NOMO-1 treated with DMSO at 0.1 percent for 48 hours (cell line): ENCODE data around the gene OGFR.
"Not testable (repeated sequence)": the region's sequence is repeated elsewhere in the genome, so short reads cannot be mapped to it uniquely, and the experiment has no call there.

Experiments
- DNase-seq: peaks from one replicate; lab custom pipeline; 2025; ENCODE audit not compliant: unreplicated experiment; lab: John Stamatoyannopoulos, UW

Gene OGFR

GRCh38 chr20:62836967-62837490, 32.4 kb downstream of the OGFR start:
- DNase-seq: no peak

- peak; percentile 74 for DNase-seq
Observed at GRCh38 chr20:62837790-62838127, 33.1 kb downstream of the OGFR start.

- DNase-seq: peak; percentile 79
Observed at GRCh38 chr20:62838128-62838891, 33.7 kb downstream of the OGFR start.

- no peak for DNase-seq
Observed at GRCh38 chr20:62839261-62839660, 34.6 kb downstream of the OGFR start.

- no peak for DNase-seq
Observed at GRCh38 chr20:62839816-62840215, 35.2 kb downstream of the OGFR start.

- no peak for DNase-seq
Observed at GRCh38 chr20:62840244-62841197, 35.9 kb downstream of the OGFR start.

GRCh38 chr20:62841705-62842212, 37.1 kb downstream of the OGFR start:
- no peak for DNase-seq

GRCh38 chr20:62843656-62844055, 39.0 kb downstream of the OGFR start:
- DNase-seq: no peak

GRCh38 chr20:62844182-62844581, 39.5 kb downstream of the OGFR start:
- no peak for DNase-seq

- no peak for DNase-seq
Observed at GRCh38 chr20:62845416-62846160, 41.0 kb downstream of the OGFR start.

- DNase-seq: no peak
Observed at GRCh38 chr20:62846166-62846890, 41.7 kb downstream of the OGFR start.

- DNase-seq: not testable (repeated sequence)
Observed at GRCh38 chr20:62848917-62849316, 44.3 kb downstream of the OGFR start.

- no peak for DNase-seq
Observed at GRCh38 chr20:62849431-62849830, 44.8 kb downstream of the OGFR start.

- DNase-seq: no peak
Observed at GRCh38 chr20:62850333-62850974, 45.8 kb downstream of the OGFR start.

GRCh38 chr20:62852196-62852595, 47.6 kb downstream of the OGFR start:
- DNase-seq: no peak

GRCh38 chr20:62852841-62853240, 48.2 kb downstream of the OGFR start:
- no peak for DNase-seq

GRCh38 chr20:62853304-62853703, 48.7 kb downstream of the OGFR start:
- DNase-seq: not testable (repeated sequence)

GRCh38 chr20:62854121-62854520, 49.5 kb downstream of the OGFR start:
- DNase-seq: no peak

GRCh38 chr20:62855120-62855519, 50.5 kb downstream of the OGFR start:
- DNase-seq: no peak
